Omental fat pad (tissue), 4 donors: ENCODE measurements around the gene THAP7. TPM values are rescaled to one million over a fixed set of nuclear protein-coding genes. Genes with fewer than 3 reads are reported as not detected.

Experiments used
- ATAC-seq: fragments of 150-250 bp; one replicate; pipeline ENCODE4 v1.9.1; 2016; ENCODE audit warnings: mild to moderate bottlenecking, moderate library complexity; ENCODE audit not compliant: low FRiP score
- DNase-seq: peaks from one replicate; pipeline ENCODE4 v3.0.0-alpha.2; 2019; ENCODE audit warnings: low spot score
- CTCF ChIP-seq, 3 donors: fragments of 450-650 bp; IDR thresholded peaks; one replicate each; pipeline ENCODE4 v1.5.1; 2016 to 2017; ENCODE audit warnings: antibody characterized with exemption in 3 of 3, mild to moderate bottlenecking in 3 of 3, moderate library complexity in 2 of 3
- small RNA-seq: library from RNA; depleted of rRNA; stranded (forward); fragments of <200 nt; gene quantifications from one replicate; pipeline ENCODE3, GENCODE V24; 2016
- total RNA-seq, 4 donors: library from RNA; depleted of rRNA; stranded (reverse); fragments of >200 nt; gene quantifications; one replicate each; pipeline ENCODE4 v1.1.0, GENCODE V29; 2016

Gene THAP7
- total RNA-seq, 4 donors from 2014 or later = 27.4 to 34.2 (median 32.8) TPM

GRCh38 chr22:20951151-20951931, 50.6 kb downstream of the THAP7 start:
- no peak for DNase-seq
- TF ChIP-seq CTCF (IDR thresholded peaks at IDR 0.05) = no peak
- ATAC-seq = no peak

- DNase-seq (no peak), ATAC-seq (no peak)
- no peak for TF ChIP-seq CTCF (IDR thresholded peaks at IDR 0.05)
These were observed 52.2 kb downstream of the THAP7 start for GRCh38 chr22:20949698-20950183.

Small RNA genes within 50 kb of the gene (small RNA-seq; reads per million reads assigned to genes)
- gene MIR649 = not detected

Other genes starting within 250 kb of the THAP7 start
- under 1 TPM in 2 of 4 donors, not detected in 2; 0.24 to 0.37 TPM for gene SERPIND1, start 228.0 kb downstream of the THAP7 start, total RNA-seq
- gene PI4KA, start 143.3 kb downstream of the THAP7 start, total RNA-seq = 10 to 100 TPM; 62.1 to 97.2 (median 86.9) TPM
- 10 to 100 TPM; 17.2 to 25.1 (median 20.1) TPM for gene SNAP29, start 143.1 kb downstream of the THAP7 start, total RNA-seq
- gene CRKL, start 84.7 kb downstream of the THAP7 start, total RNA-seq = 10 to 100 TPM; 37.9 to 51.6 (median 45.4) TPM
- 1 to 10 TPM; 1.0 to 2.6 (median 2.0) TPM for gene AIFM3, start 34.9 kb downstream of the THAP7 start, total RNA-seq
- gene LZTR1, start 19.8 kb downstream of the THAP7 start, total RNA-seq = 10 to 100 TPM; 45.8 to 66.5 (median 56.9) TPM
- 1 to 10 TPM in 2 of 4 donors, not detected in 2; 1.0 to 1.9 TPM for gene P2RX6, start 13.0 kb upstream of the THAP7 start, total RNA-seq
- gene SLC7A4, start 30.4 kb upstream of the THAP7 start, total RNA-seq = 10 to 100 TPM in 1 of 4 donors, 1 to 10 TPM in 3; 2.2 to 13.0 (median 5.8) TPM
- not detected for gene LRRC74B, start 43.8 kb upstream of the THAP7 start, total RNA-seq